Astrocyte of the cerebellum (primary cell): ENCODE data around the gene OSBPL9.

Experiments used
- DNase-seq: peaks from one replicate; pipeline ENCODE4 v3.0.0-alpha.2; 2011; ENCODE audit warnings: low read depth
- H3K4me3 ChIP-seq: 2 replicates; pipeline ENCODE4 v1.5.1; 2011; ENCODE audit warnings: mild to moderate bottlenecking, low read depth, low read length, moderate library complexity
- in situ Hi-C: cut with HindIII; loops from 2 replicates; pipeline ENCODE4 v1.10.0; 2017; ENCODE audit warnings: low sequenced_read_pairs
- TF ChIP-seq, protein P1 (sequence below): IDR thresholded peaks from 2 replicates; pipeline ENCODE4 v1.5.1; 2012; ENCODE audit warnings: low read length, low read depth, moderate library complexity, mild to moderate bottlenecking; ENCODE audit errors: missing control alignments

OSBPL9 gene

DNA sequence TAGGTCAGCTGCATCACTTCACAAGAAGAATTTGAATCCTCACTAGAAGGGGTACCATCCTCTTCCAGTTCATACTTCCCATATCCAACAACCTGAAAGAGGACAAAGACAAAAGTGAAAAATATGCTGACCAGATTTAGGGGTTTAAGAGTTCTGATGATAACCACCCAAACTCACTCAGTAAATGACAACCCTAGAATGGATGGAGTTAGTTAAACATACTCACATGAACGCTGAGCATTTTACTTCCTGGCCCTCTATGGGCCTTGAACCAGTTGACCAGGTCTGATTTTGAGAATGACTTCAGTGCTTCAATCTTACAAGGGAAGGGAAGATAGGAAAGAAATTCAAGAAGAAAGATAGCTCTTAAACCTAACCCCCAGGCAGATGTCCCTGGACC, 172.4 kb downstream of the OSBPL9 start:
- in situ Hi-C loops, result no loop called here
- no peak overlapping the region for H3K4me3 ChIP-seq
- no peak for DNase-seq
- TF ChIP-seq, protein P1, sequence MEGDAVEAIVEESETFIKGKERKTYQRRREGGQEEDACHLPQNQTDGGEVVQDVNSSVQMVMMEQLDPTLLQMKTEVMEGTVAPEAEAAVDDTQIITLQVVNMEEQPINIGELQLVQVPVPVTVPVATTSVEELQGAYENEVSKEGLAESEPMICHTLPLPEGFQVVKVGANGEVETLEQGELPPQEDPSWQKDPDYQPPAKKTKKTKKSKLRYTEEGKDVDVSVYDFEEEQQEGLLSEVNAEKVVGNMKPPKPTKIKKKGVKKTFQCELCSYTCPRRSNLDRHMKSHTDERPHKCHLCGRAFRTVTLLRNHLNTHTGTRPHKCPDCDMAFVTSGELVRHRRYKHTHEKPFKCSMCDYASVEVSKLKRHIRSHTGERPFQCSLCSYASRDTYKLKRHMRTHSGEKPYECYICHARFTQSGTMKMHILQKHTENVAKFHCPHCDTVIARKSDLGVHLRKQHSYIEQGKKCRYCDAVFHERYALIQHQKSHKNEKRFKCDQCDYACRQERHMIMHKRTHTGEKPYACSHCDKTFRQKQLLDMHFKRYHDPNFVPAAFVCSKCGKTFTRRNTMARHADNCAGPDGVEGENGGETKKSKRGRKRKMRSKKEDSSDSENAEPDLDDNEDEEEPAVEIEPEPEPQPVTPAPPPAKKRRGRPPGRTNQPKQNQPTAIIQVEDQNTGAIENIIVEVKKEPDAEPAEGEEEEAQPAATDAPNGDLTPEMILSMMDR, result no peak

DNA sequence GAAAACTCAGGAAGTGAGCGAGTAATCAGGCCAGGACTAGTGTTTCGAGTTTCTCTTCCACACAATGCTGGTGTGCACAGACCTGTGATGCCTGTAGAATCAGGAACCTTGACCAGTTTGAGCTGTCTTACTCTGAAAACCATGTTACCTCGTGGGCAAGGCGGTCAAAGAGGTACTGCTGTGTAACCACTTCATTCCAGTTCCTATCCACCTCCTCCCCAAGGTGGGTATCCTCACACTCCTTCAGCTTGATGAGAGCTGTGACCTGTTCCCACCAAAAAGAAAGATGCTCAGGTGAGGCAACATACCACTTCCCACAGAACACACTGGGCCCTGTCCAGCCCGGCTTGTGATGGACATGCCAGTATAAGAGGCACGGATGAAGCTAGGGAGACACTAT, 173.5 kb downstream of the OSBPL9 start:
- in situ Hi-C loops, result no loop called here
- TF ChIP-seq, protein P1, result no peak

DNA sequence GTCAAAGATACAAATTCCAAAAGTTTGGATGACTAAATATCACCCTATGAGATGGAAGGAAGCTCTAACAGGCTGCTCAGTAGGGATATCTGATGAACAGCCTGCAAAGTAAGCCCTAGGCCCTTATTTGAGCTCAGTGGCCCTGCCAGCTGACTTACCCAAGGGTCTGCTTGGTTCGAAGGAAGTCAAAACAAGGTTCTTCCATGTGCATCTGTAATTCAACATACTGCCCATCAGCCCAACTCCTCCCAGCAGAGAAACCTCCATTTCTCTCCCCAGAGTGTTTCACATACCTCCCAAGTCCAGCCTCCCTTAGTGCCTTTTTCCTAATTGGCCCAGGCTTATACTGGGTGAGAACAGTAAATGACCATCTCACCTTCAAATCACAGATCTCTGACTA, 175.0 kb downstream of the OSBPL9 start:
- in situ Hi-C loops, result no loop called here
- TF ChIP-seq, protein P1, result no peak
- no peak overlapping the region for H3K4me3 ChIP-seq

More for the DNA sequence above, 173.5 kb downstream of the OSBPL9 start:
- no peak overlapping the region for H3K4me3 ChIP-seq
- DNase-seq, result no peak

DNA sequence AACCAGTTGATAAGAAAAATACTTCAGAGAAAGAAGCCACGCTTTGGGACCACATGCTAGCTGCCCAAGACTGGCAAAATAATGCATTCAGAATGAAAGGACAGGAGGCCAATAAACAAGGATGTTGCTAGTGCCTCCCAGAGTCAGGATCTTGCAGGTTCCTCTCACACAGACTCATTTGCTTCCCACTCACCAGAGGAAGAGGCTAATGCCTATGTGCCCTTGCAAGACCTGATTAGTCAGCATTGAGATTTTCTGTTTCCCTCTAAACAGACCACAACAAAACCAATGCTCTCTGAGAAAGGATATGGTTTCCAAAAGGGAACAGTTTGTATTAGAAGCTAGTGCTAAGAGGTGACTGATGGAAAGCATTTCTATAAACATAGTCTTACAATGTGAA, 176.0 kb downstream of the OSBPL9 start:
- DNase-seq, result peak; percentile 12
- TF ChIP-seq, protein P1, result no peak
- in situ Hi-C loops, result no loop called here
- H3K4me3 ChIP-seq, result no peak overlapping the region

More for the DNA sequence above, 175.0 kb downstream of the OSBPL9 start:
- DNase-seq, result no peak

DNA sequence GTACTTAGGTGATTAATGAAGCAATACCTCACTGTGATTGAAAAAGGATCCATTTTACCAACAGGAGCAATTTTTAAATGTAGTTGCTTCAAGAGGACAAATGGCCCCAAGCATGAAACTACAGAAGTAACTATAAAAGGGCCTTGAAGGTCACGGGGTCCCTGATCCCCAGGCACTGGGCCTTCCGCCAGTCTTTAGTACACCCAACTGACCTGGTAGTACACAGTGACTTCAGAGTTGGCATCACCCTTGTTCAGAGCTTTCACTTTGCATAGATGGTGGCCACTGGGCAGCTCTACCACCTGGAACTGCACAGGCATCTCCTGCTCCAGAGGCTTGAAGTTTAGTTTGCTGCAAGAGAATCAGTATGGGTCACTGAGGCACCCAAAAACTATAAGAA, 177.4 kb downstream of the OSBPL9 start:
- no peak overlapping the region for H3K4me3 ChIP-seq
- DNase-seq, result no peak
- in situ Hi-C loops, result no loop called here
- TF ChIP-seq, protein P1, result no peak

DNA sequence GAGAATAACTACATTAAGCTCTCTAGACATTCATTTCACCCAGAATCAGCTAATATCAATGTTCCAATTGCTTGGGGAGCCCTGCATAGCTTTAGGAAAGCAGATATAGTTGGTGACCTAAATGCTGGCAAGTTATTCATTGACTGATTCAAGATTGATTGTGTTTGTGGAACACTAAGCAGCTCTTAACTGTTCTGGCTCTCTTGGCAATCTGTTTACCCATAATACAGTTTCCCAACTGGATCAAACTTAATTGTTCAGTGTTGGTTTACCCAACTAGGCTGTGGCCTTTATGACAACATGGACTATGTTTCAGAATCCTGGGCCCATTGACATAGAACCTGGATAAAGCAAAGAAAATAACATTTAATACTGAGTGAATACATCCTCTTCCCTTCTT, 178.0 kb downstream of the OSBPL9 start:
- in situ Hi-C loops, result no loop called here
- DNase-seq, result no peak
- TF ChIP-seq, protein P1, result no peak
- H3K4me3 ChIP-seq, result no peak overlapping the region

DNA sequence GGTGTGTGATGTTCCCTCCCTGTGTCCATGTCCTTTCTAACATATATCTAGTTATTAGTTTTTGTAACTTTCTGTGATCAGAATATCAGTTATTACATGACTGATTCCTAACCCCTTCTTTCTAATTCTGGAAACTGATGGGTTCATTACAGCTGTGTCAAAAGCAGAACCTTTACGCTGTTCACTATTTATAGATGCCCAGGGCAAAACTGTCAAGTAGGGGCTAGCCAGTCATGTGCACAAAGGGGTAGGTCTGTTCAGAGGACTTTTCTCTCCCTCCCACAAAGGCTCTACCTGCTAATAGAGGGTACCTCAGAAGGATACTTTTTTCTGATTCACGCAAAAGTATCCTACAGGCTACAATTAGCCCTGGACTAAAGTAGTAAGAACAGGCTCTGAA, 182.5 kb downstream of the OSBPL9 start:
- TF ChIP-seq, protein P1, result no peak
- H3K4me3 ChIP-seq, result no peak overlapping the region
- DNase-seq, result no peak
- in situ Hi-C loops, result no loop called here
